HepG2 (cell line): ENCODE data around the gene DNAJC4. TPM values are rescaled to one million over a fixed set of nuclear protein-coding genes. Genes with fewer than 3 reads are reported as not detected.

Experiments
- GTF3A ChIP-seq: sonication (generic); formaldehyde crosslinking; conservative IDR thresholded peaks from 2 replicates; pipeline ENCODE4 v1.4.0; 2020; ENCODE audit warnings: mild to moderate bottlenecking, missing genetic modification reagents
- HDAC2 ChIP-seq: sonication (generic); formaldehyde crosslinking; IDR thresholded peaks from 2 replicates; pipeline ENCODE4 v1.4.0; 2020; ENCODE audit warnings: missing genetic modification reagents
- NFKB2 ChIP-seq: sonication (generic); formaldehyde crosslinking; IDR thresholded peaks from 2 replicates; pipeline ENCODE4 v1.4.0; 2020; ENCODE audit warnings: missing genetic modification reagents, borderline replicate concordance
- ZNF274 ChIP-seq: sonication (generic); formaldehyde crosslinking; IDR thresholded peaks from 2 replicates; pipeline ENCODE4 v1.5.1; 2020; ENCODE audit warnings: mild to moderate bottlenecking, missing genetic modification reagents
- ZNF281 ChIP-seq: sonication (generic); formaldehyde crosslinking; IDR thresholded peaks from 2 replicates; pipeline ENCODE4 v1.4.0; 2020; ENCODE audit warnings: missing genetic modification reagents, borderline replicate concordance
- polyA plus RNA-seq, 8 experiments: library from polyadenylated mRNA; depleted of rRNA in 3 of 8; stranded (reverse) in 7 of 8; unstranded in 1 of 8; fragments of >200 nt; fragmentation: Illumina TruSeq in 4 of 8; extraction: Trizol in 4 of 8; gene quantifications; 2 replicates each; pipeline versions ENCODE4 v1.2.1 to v1.2.3, GENCODE V29; 2011 to 2016; ENCODE audit warnings: low read depth in 4 of 8, missing spikeins in 1 of 8, mixed read lengths in 1 of 8; ENCODE audit not compliant: insufficient read depth in 1 of 8
- total RNA-seq, 5 experiments: library from RNA; depleted of rRNA; stranded (reverse); fragments of >200 nt; fragmentation: Illumina TruSeq; extraction: Trizol; gene quantifications; 2 replicates each; pipeline ENCODE4 v1.2.3, GENCODE V29; 2016; ENCODE audit warnings: low read depth in 1 of 5
- TF ChIP-seq, protein P1 (sequence below), 2 experiments: fragments of 450-650 bp in 1 of 2; sonication (generic) in 1 of 2; formaldehyde crosslinking in 1 of 2; IDR thresholded peaks; 2 replicates each; pipeline versions ENCODE4 v1.6.1 to v1.8.0; 2016 to 2022; ENCODE audit warnings: antibody characterized with exemption in 1 of 2, mild to moderate bottlenecking in 1 of 2, missing genetic modification reagents in 1 of 2
- TF ChIP-seq, protein P2 (sequence below): sonication (generic); formaldehyde crosslinking; IDR thresholded peaks from 2 replicates; pipeline ENCODE4; 2020; ENCODE audit warnings: missing genetic modification reagents, mild to moderate bottlenecking, borderline replicate concordance
- TF ChIP-seq, protein P3 (sequence below): IDR thresholded peaks from 2 replicates; pipeline ENCODE4 v1.6.1; 2016; ENCODE audit warnings: low read depth, borderline replicate concordance

DNAJC4 gene
- total and polyA plus RNA-seq, 2 of the 13 experiments (the other 11 are each of a cell fraction or from before 2014, with no cell fraction given), result 10.3 to 60.8 TPM

DNA sequence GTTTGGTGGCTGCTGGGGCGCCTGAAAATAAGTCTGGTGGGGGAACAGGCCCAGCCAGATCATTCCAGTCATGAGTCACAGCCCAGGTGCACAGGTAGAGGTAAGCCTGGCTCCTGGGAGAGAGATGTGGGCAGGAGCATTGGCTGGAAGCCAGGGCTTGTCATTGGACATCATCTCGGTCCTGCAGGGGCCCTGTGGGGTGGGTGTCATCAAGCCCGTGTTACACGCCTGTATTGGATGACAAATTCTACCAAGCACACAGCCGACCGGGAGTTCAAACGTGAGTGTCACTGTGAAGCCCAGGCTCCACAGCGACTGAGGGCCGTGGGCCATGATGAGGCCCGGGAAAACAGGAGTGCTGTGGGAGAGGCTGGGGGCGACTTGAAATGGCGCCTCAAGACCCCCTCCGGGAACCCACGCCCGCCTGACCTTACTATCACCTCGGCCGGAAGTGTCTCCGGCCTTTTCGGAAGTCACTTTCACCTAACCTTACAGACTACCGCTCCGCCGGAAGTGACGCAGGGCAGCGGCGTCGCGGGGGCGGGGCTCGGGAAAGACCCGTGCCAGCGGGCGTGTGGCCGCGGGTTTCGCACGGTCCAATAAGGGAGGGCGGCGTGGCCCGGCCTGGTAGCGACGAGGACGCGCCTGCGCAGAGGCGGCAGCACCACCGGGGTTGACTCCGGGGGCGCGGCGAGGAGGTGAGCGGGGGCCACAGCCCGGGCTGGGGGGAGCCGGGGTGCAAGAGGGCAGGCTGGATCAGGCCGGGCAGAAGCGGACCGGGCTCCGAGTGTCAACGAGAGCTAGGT is 10.3 kb downstream of the DNAJC4 start, which contains the start of gene FKBP2 (continued):
- TF ChIP-seq, protein P1, sequence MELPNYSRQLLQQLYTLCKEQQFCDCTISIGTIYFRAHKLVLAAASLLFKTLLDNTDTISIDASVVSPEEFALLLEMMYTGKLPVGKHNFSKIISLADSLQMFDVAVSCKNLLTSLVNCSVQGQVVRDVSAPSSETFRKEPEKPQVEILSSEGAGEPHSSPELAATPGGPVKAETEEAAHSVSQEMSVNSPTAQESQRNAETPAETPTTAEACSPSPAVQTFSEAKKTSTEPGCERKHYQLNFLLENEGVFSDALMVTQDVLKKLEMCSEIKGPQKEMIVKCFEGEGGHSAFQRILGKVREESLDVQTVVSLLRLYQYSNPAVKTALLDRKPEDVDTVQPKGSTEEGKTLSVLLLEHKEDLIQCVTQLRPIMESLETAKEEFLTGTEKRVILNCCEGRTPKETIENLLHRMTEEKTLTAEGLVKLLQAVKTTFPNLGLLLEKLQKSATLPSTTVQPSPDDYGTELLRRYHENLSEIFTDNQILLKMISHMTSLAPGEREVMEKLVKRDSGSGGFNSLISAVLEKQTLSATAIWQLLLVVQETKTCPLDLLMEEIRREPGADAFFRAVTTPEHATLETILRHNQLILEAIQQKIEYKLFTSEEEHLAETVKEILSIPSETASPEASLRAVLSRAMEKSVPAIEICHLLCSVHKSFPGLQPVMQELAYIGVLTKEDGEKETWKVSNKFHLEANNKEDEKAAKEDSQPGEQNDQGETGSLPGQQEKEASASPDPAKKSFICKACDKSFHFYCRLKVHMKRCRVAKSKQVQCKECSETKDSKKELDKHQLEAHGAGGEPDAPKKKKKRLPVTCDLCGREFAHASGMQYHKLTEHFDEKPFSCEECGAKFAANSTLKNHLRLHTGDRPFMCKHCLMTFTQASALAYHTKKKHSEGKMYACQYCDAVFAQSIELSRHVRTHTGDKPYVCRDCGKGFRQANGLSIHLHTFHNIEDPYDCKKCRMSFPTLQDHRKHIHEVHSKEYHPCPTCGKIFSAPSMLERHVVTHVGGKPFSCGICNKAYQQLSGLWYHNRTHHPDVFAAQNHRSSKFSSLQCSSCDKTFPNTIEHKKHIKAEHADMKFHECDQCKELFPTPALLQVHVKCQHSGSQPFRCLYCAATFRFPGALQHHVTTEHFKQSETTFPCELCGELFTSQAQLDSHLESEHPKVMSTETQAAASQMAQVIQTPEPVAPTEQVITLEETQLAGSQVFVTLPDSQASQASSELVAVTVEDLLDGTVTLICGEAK (IDR thresholded peaks at IDR 0.05), result peak; percentile 61
- TF ChIP-seq, protein P1 (CRISPR knock-in tag; IDR thresholded peaks at IDR 0.05), result no peak
- TF ChIP-seq, protein P2, sequence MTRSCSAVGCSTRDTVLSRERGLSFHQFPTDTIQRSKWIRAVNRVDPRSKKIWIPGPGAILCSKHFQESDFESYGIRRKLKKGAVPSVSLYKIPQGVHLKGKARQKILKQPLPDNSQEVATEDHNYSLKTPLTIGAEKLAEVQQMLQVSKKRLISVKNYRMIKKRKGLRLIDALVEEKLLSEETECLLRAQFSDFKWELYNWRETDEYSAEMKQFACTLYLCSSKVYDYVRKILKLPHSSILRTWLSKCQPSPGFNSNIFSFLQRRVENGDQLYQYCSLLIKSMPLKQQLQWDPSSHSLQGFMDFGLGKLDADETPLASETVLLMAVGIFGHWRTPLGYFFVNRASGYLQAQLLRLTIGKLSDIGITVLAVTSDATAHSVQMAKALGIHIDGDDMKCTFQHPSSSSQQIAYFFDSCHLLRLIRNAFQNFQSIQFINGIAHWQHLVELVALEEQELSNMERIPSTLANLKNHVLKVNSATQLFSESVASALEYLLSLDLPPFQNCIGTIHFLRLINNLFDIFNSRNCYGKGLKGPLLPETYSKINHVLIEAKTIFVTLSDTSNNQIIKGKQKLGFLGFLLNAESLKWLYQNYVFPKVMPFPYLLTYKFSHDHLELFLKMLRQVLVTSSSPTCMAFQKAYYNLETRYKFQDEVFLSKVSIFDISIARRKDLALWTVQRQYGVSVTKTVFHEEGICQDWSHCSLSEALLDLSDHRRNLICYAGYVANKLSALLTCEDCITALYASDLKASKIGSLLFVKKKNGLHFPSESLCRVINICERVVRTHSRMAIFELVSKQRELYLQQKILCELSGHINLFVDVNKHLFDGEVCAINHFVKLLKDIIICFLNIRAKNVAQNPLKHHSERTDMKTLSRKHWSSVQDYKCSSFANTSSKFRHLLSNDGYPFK, result no peak
- TF ChIP-seq HDAC2 (CRISPR knock-in tag), result peak; percentile 60; the same call in 1 of the 2 replicates
- TF ChIP-seq ZNF281, result peak; percentile 40; the same call in 1 of the 2 replicates
- TF ChIP-seq NFKB2 (CRISPR knock-in tag), result 0 out of 2 replicates have a peak, but pooled peaks have one; percentile 60
- TF ChIP-seq, protein P3, sequence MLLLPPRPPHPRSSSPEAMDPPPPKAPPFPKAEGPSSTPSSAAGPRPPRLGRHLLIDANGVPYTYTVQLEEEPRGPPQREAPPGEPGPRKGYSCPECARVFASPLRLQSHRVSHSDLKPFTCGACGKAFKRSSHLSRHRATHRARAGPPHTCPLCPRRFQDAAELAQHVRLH (CRISPR knock-in tag), result peak; percentile 54; the same call in 1 of the 2 replicates
- 0 out of 2 replicates have a peak, but pooled peaks have one; percentile 12 for TF ChIP-seq GTF3A
- TF ChIP-seq ZNF274, result no peak
